GM18502 (cell line): ENCODE results near the gene PTCHD1.

ENCODE experiments used
- ATAC-seq: cut with Tn5 transposase; IDR thresholded peaks from one replicate; pipeline ENCODE4 v1.9.1; 2021; ENCODE audit warnings: mild to moderate bottlenecking; ENCODE audit not compliant: unreplicated experiment, poor library complexity

PTCHD1 gene

DNA sequence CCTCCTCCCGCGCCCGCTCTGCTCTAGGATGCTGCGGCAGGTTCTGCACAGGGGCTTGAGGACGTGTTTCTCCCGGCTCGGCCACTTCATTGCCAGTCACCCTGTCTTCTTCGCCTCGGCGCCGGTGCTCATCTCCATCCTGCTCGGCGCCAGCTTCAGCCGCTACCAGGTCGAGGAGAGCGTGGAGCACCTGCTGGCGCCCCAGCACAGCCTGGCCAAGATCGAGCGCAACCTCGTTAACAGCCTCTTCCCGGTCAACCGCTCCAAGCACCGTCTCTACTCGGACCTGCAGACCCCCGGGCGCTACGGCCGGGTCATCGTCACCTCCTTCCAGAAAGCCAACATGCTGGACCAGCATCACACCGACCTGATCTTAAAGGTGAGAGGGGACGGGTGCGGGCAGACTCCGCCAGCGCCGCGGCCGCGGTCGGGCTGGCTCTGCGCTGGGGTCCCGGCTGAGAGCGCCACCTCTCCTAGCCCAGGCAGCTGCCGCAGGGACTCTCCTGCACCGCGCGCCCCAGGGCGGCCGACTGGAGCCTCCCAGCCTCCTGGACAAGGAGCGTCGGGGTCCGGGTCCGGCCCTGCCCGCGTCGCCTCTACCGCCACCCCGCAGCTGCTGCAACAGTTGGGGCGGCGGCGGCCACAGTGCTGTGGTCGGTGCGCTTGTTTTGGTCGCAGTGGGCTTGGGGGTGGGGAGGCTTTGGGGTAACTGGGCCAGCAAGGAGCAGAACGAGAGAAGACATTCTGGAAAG, at the start of gene PTCHD1:
PTCHD1 (plus strand) TSS at position 2 of the 752 bp plus-strand sequence; CDS start at position 29, 27 bp downstream.
- ATAC-seq, result no peak

DNA sequence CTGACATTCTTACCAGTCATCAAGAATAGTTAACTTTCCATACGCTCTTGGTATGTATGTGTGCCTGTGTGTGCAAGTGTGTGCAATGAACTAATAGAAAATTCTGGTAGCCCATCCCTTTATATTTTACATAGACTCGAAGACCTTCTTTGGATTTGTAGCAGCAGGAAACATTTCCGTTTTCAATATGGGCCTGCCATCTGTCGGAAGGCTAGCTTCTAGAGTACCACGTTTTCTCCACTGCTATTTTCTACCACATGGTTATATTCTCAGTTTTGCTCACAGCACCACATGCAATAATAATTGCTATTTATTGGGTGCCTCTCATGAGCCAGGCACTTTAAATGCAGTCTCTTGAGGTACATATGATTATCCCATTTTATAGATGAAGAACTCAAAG, 47.9 kb upstream of the PTCHD1 start:
- no peak for ATAC-seq

DNA sequence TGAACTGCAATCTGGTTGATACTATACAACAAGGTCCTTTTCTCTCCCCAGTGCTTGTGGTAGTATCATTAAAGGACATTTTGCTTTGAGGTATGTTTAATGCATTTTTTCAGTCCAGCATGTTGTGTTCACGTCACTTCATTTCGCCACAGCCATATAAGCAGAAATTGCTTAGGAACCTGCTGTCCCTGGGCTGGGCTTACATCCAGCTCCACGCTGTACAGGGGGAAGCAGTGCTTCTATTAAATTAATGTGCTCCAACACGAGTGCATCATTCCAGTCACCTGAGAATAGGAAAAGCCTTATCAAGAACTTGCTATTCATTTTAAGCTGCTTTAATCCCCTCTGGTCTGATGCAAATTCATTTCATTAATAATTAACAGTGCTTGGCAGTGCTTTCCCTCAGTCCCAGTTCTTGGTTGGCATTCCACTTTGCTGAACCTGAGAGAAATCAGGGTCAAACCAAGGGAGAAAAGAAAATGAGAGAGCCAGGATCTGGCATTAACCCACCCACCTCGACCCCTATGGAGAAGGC, 47.4 kb upstream of the PTCHD1 start:
- no peak for ATAC-seq

GRCh38 chrX:23292354-23292987, 42.2 kb upstream of the PTCHD1 start:
- ATAC-seq, result no peak

DNA sequence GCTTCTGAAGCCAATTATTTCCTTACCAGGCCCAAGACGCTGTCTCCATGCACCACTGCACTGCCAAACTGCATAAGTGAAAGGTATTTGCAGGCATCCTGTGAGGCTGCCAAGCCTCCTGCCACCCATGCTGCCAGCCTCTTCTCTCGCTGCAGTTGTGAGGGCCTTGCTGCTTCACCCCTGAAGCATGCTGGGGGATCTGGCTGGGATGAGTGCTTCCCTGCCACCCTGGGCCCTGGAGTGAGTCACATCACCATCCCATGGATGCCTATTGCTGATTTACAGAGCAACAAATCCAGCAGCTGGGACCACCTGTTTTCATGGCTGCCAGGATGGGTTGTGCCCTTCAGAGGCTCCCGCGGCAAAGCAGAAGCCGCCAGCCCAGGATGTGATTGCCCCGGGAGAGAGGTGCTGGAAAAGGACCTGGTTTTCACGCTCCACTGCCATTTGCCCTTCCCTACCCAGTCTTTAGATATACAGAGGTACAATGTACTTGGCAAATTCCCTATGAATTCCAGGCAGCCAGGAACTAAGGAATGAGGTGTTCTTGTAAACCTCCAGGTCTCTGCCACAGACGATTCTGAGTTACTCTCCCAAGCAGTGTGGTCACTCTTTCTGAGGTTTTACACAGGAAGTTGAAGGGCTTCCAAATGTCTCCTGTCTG, 41.5 kb upstream of the PTCHD1 start:
- ATAC-seq, result no peak

DNA sequence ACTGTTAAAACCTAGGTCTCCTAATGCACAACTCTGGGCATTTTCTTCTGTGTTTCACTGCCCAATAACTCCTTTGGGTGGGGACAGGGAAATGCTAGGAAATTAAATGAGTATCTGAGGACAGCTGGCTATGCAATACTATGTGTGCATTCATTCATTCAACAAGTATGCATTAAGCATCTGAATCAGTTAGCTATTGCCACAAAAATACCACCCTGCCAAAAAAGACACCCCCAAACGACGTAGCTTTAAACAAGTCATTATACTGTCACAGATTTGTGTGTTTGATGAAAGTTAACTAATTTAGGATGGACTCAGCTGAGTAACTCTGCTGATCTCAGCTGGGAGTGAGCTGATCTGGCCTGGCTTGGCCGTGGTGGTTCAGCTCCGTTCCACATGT, 29.8 kb upstream of the PTCHD1 start:
- no peak for ATAC-seq

DNA sequence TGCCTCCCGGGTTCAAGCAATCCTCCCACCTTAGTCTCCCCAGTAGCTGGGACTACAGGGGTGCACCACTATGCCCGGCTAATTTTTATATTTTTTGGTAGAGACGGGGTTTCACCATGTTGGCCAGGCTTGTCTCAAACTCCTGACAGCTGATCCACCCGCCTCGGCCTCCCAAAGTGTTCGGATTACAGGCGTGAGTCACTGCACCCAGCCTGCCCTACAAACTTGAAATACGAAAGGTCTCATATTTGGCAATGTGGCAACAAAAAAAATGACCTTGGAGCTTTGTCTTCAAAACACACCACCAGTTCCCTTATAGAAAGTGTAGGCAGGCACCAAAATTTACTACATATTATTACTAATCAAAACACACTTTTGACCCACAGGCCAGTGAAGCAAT, 22.9 kb upstream of the PTCHD1 start:
- ATAC-seq, result no peak

DNA sequence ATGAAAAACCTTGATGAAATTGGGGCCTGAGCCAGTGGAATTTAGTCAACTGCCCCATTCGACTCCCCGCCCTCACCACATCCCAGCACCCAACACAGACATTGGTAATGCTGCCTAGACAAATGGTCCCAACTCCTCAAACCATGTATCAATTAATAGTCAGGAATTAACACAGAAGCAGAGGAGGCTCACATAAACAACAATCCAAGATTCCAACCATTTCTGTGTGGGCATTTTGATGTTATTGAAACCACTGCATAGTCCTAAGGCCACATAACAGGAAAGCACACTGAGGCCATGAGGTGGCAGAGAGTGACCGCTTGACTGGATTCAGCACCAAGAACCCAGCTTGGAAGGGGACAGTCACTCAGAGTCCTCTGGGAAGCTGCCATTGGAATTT, 22.5 kb upstream of the PTCHD1 start:
- no peak for ATAC-seq

- ATAC-seq, result peak; percentile 96
These were observed 16.6 kb upstream of the PTCHD1 start for GRCh38 chrX:23317799-23318724.

DNA sequence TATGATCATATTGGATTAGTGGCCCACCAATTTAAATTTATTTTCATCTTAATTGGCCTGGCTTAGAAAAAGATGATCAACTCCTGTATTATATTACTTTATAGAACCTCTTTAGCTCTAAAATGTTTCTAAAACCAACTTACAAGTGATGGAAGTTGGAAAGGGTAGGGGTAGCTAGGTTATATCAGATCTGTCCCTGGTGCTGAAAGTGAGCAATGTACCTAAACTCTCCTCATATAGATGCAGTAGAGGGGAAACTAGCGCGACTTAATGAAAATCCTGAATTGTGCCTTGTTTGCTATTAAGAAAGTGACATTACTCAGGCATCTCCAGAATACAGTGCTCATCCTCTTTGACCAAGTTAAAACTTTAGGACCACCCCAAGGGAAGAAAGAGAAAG, 7.5 kb upstream of the PTCHD1 start:
- no peak for ATAC-seq

DNA sequence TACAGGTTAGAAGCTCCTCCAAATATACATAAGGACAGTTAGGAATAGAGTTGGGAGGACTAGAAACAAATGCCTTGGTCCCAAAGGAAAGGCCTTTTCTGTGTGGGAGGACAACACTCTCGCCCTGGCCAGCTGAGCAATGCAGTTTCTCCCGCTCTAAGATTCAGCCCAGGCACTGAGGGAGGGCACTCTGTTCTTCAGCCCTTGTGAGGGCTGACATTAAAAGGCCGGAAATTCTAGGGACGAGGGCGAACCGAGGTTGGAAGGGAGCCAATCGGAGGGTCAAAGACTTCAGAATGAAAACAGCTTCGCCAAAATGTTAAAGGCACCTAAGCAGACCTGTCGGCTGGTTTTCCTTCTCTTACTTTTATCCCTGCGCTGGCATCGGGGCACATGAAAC, 2.9 kb upstream of the PTCHD1 start:
- no peak for ATAC-seq

GRCh38 chrX:23332101-23332887, 2.4 kb upstream of the PTCHD1 start:
- no peak for ATAC-seq

DNA sequence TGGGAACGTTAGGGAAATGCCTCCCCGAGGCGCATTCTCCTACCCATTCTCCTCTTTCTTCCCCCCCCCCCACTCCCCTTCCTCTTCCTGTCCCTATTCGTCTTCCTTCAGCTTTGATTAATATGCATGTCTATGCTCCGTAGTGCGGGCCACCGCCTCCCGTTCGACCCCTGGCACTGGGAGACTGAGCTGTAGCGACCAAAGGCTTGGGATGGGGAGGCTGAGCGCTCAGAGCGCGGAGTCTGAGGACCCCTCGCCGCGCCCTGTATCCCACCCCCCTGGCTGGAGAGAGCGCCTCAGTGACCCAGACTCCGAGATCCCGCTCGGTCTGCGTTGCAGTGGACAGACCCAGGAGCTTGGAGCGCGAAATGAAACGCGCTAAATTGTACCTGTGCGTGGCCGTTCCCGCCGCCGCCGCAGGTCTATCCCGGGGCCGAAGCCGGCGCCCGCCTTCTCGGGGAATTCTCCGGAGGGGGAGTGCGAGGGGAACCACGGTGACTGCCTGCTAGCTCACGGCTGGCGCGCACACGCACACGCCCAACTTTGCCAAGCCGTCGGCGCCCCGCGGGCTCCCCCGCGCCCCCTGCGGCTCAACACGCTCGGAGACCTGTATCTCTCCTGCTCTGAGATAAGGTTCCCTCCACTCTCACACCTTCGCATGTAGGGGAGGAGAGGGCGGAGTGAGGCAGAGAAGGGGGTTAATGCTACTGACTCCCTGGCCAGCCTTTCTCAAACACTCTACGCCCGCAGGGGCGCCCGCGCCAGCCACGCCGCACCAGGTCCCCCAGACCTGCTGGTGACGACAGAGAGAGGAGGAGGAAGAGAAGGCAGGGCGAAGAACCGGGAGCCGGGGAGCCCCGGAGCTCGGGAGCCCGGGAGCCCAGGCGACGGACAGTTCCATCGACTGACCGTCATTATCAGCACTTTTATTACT, 1.5 kb upstream of the PTCHD1 start:
- no peak for ATAC-seq

DNA sequence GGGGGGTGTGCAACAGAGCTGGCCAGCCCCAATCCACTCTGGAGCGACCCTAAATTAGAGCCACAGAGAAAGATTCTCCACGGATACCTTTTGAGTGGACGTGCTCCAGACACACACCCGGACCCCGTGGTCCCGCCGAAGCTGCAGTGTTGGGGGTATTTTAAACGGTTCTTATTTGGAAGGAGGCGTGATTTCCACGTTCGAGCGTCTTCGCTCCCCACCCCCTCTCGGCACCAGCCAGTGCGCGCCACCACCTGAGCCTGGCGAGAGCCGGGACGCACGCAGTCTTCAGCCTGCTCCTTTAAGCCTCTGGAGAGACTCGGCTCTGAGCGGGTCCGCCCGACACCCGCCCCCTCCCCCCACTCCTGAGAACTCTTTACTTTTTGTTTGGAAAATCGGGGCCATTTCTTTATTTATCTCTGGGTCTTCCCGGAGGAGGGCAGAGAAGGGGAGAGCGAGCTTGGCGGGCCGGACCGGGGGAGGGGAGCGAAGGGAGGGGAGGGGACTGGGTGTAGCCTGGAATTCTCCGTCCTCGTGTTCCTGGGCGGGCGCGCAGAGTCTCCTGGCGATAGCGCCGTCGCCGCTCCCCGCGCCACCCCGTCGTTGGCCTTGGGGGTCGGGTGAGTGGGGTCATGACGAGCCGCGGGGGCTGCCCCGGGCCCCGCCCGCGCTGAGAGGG, 668 bp upstream of the PTCHD1 start:
- ATAC-seq, result no peak

GRCh38 chrX:23334521-23334847, 165 bp upstream of the PTCHD1 start:
- no peak for ATAC-seq

DNA sequence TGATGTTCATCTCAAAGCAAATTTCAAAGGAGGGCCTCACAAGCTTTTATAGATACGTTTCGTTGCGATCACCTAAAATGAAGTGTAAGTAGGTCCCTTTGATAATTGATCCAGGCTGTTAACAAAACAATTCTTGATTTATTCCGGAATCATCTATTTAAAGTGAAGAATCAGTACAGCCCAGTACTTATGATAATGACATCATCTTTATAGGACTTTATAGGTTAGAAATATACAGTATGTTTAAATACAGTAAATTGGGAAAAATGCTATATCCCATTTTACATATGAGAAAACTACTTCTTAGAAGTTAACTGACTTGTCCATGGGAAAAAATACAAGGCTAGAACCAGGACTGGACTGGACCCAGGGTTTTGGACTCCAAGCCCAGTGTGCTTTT, 3.7 kb downstream of the PTCHD1 start:
- ATAC-seq, result no peak

DNA sequence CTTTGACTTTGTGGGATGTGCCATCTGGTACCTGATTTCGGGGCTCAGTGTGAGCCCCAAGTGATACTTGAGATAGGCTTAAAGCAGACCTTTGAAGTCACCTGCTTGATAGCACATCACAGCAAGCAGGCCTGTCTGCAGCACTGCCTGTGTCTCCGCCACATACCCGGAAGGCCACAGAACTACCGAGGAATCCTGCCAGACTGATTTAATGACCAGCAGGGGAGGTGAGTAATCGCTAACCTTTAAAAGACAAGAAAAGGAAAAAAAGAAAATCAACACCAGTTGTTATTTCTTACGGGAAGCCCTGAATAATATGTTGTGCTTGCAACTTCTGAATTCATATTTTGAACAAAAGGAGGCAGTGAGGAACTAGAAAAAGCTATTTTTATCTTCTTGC, 6.8 kb downstream of the PTCHD1 start:
- no peak for ATAC-seq
